Neural progenitor cell (in vitro differentiated cells): Measurements from ENCODE around the gene SLC9A3. TPM values are rescaled to one million over a fixed set of nuclear protein-coding genes. Genes with fewer than 3 reads are reported as not detected.

Source experiments
- DNase-seq: peaks from one replicate; pipeline ENCODE4 v3.0.0-alpha.2; 2016; ENCODE audit warnings: low spot score
- H2AFZ ChIP-seq: fragments of 200-600 bp; sonication (generic); replicated peaks from 2 replicates; pipeline ENCODE4 v1.6.1; 2016; ENCODE audit warnings: antibody characterized with exemption
- H3F3A ChIP-seq: fragments of 200-600 bp; sonication (generic); 2 replicates; pipeline ENCODE4 v1.6.1; 2016; ENCODE audit warnings: antibody characterized with exemption, low read depth
- H3K27ac ChIP-seq: fragments of 200-600 bp; sonication (generic); 2 replicates; pipeline ENCODE4 v1.5.1; 2016; ENCODE audit warnings: mild to moderate bottlenecking
- H3K27me3 ChIP-seq: fragments of 200-600 bp; sonication (generic); 2 replicates; pipeline ENCODE4 v1.6.1; 2016; ENCODE audit warnings: mild to moderate bottlenecking, moderate library complexity
- H3K36me3 ChIP-seq: fragments of 200-600 bp; sonication (generic); 2 replicates; pipeline ENCODE4 v1.5.1; 2016
- H3K4me1 ChIP-seq: fragments of 200-600 bp; sonication (generic); 2 replicates; pipeline ENCODE4 v1.6.1; 2016; ENCODE audit warnings: mixed run types
- H3K4me2 ChIP-seq: fragments of 200-600 bp; sonication (generic); 2 replicates; pipeline ENCODE4 v1.6.1; 2016
- H3K4me3 ChIP-seq: fragments of 200-600 bp; sonication (generic); 2 replicates; pipeline ENCODE4 v1.5.1; 2016
- H3K79me2 ChIP-seq: fragments of 200-600 bp; sonication (generic); 2 replicates; pipeline ENCODE4 v1.6.1; 2016; ENCODE audit warnings: low read depth
- H3K9ac ChIP-seq: fragments of 200-600 bp; sonication (generic); 2 replicates; pipeline ENCODE4 v1.6.1; 2016
- H3K9me3 ChIP-seq: fragments of 200-600 bp; sonication (generic); 2 replicates; pipeline ENCODE4 v1.5.1; 2016; ENCODE audit warnings: low read depth
- H4K20me1 ChIP-seq: fragments of 200-600 bp; sonication (generic); 2 replicates; pipeline ENCODE4 v1.6.1; 2016; ENCODE audit warnings: low read depth
- H3K27ac Mint-ChIP-seq: 3 replicates; pipeline ENCODE4 v1.8.0; 2021; ENCODE audit warnings: mixed read lengths
- H3K27me3 Mint-ChIP-seq: 2 replicates; pipeline ENCODE4 v1.8.0; 2022; ENCODE audit warnings: low read depth, mild to moderate bottlenecking, inconsistent platforms, moderate library complexity, mixed read lengths; ENCODE audit not compliant: insufficient read depth
- H3K36me3 Mint-ChIP-seq: 3 replicates; pipeline ENCODE4 v1.8.0; 2021; ENCODE audit warnings: mixed read lengths
- H3K4me1 Mint-ChIP-seq: 3 replicates; pipeline ENCODE4 v1.8.0; 2021; ENCODE audit warnings: mixed read lengths
- H3K4me3 Mint-ChIP-seq: 3 replicates; pipeline ENCODE4 v1.8.0; 2021; ENCODE audit warnings: mild to moderate bottlenecking, moderate library complexity, mixed read lengths
- H3K9me3 Mint-ChIP-seq: 3 replicates; pipeline ENCODE4 v1.8.0; 2020; ENCODE audit warnings: mixed read lengths
- EZH2 ChIP-seq: fragments of 200-600 bp; sonication (generic); IDR thresholded peaks from 2 replicates; pipeline ENCODE4 v1.6.1; 2017; ENCODE audit warnings: antibody characterized with exemption, mild to moderate bottlenecking, moderate library complexity
- EZH2phosphoT487 ChIP-seq: fragments of 200-600 bp; sonication (generic); IDR thresholded peaks from 2 replicates; pipeline ENCODE4 v1.6.1; 2017; ENCODE audit warnings: antibody characterized with exemption
- total RNA-seq: library from RNA; depleted of rRNA; stranded (reverse); fragments of >200 nt; gene quantifications from 2 replicates; pipeline ENCODE4 v1.2.3, GENCODE V29; 2015; ENCODE audit warnings: low replicate concordance
- TF ChIP-seq, protein P1 (sequence below): fragments of 200-600 bp; sonication (generic); IDR thresholded peaks from 2 replicates; pipeline ENCODE4 v1.5.1; 2017; ENCODE audit warnings: antibody characterized with exemption, mild to moderate bottlenecking

Gene SLC9A3
- total RNA-seq, 1 donor from 2014 or later: 1.4 TPM

DNA sequence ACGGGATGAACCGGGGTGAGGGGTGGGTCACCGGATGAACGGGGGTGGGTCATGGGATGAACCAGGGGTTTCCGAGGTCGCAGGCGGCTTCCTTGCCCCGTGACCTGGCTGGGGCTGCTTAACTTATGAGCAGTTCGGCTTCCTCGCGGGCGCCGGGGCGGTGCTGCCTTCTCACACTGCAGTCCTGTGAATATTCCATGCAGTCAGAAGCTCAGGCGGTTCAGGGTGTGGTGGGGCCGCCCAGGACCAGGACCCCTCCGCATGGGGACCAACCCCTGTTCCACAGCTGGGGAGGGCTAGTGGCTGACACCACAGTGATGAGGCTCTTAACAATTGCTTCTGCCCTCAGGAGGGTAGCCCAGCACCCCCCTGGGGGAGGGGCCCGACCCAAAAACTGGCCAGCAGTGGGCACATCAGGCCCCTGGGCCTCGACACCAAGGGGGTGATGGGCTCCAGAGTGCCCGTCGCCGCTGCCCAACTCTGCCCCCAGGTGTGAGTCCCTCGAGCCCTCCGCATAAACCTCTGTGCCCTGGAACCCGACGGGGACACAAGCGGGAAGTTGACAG is 30.9 kb upstream of the SLC9A3 start:
- H4K20me1 ChIP-seq: no peaks in the 10 kb centered on the region
- Mint-ChIP-seq H3K4me1 (no peaks in the 10 kb centered on the region), H3K4me3 (no peak overlapping the region), H3K36me3 (no peaks in the 10 kb centered on the region), H3K9me3 (peaks cover 18% of the 10 kb centered on the region), H3K27me3 (peaks cover 18% of the 10 kb centered on the region), H3K27ac (no peak overlapping the region)
- DNase-seq: no peak
- H2AFZ ChIP-seq: no peak overlapping the region
- no peaks in the 10 kb centered on the region for H3K36me3 ChIP-seq
- no peaks in the 10 kb centered on the region for H3K79me2 ChIP-seq
- H3K27me3 ChIP-seq: peaks cover 37% of the 10 kb centered on the region
- H3K9me3 ChIP-seq: no peaks in the 10 kb centered on the region
- H3K4me1 ChIP-seq: no peaks in the 10 kb centered on the region
- H3K4me3 ChIP-seq: no peak overlapping the region
- TF ChIP-seq, protein P1, sequence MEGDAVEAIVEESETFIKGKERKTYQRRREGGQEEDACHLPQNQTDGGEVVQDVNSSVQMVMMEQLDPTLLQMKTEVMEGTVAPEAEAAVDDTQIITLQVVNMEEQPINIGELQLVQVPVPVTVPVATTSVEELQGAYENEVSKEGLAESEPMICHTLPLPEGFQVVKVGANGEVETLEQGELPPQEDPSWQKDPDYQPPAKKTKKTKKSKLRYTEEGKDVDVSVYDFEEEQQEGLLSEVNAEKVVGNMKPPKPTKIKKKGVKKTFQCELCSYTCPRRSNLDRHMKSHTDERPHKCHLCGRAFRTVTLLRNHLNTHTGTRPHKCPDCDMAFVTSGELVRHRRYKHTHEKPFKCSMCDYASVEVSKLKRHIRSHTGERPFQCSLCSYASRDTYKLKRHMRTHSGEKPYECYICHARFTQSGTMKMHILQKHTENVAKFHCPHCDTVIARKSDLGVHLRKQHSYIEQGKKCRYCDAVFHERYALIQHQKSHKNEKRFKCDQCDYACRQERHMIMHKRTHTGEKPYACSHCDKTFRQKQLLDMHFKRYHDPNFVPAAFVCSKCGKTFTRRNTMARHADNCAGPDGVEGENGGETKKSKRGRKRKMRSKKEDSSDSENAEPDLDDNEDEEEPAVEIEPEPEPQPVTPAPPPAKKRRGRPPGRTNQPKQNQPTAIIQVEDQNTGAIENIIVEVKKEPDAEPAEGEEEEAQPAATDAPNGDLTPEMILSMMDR: no peak
- TF ChIP-seq EZH2phosphoT487: no peak
- no peak for TF ChIP-seq EZH2
- H3K9ac ChIP-seq: no peak overlapping the region
- no peak overlapping the region for H3K27ac ChIP-seq
- H3K4me2 ChIP-seq: no peak overlapping the region
- peaks cover 6% of the 10 kb centered on the region for H3F3A ChIP-seq

DNA sequence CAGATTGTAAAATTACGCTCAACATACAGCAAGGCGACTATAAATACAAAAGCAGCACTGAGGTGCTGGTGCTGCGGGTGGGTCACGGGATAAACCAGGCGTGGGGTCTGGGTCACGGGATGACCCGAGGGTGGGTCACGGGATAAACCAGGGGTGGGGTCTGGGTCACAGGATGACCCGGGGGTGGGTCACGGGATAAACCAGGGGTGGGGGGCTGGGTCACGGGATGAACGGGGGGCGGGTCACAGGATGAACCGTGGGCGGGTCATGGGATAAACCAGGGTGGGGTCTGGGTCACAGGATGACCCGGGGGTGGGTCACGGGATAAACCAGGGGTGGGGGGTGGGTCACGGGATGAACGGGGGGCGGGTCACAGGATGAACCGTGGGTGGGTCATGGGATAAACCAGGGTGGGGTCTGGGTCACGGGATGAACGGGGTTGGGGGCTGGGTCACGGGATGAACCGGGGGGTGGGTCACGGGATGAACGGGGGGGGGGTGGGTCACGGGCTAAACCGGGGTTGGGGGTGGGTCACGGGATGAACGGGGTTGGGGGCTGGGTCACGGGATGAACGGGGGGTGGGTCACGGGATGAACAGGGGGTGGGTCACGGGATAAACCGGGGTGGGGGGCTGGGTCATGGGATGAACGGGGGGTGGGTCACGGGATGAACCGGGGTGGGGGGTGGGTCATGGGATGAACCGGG is 30.2 kb upstream of the SLC9A3 start:
- no peak for DNase-seq
- peaks cover 6% of the 10 kb centered on the region for H3F3A ChIP-seq
- H3K4me3 Mint-ChIP-seq: no peak overlapping the region

DNA sequence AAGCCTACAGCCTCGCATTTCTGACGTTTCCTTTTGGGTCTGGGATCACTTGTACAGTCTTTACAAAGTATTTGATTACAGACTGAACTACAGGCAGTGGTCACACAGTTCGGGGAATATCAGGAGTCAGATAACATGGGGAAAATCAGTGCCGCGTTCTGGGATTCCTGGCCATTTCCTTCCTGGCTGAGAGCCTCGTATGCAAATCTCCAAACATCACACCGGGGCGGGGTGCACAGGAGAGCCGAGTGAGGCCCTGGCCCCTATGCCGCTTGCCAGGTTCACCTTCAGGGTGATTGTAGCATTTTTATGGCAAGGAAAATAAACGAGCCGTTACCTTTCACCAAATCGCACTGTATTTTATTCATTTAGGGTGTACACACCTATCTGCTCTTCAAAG is 29.6 kb upstream of the SLC9A3 start:
- Histone ChIP-seq H3K9me3 (no peaks in the 10 kb centered on the region), H4K20me1 (no peaks in the 10 kb centered on the region), H3K79me2 (no peaks in the 10 kb centered on the region), H3K27me3 (peaks cover 42% of the 10 kb centered on the region), H3K4me3 (no peak overlapping the region), H3K4me2 (no peak overlapping the region), H3K36me3 (no peaks in the 10 kb centered on the region), H3K9ac (no peak overlapping the region), H3F3A (peaks cover 6% of the 10 kb centered on the region), H3K4me1 (no peaks in the 10 kb centered on the region), H2AFZ (no peak overlapping the region), H3K27ac (no peak overlapping the region)
- TF ChIP-seq EZH2 (no peak), EZH2phosphoT487 (no peak)
- TF ChIP-seq, protein P1: no peak
- no peaks in the 10 kb centered on the region for H3K4me1 Mint-ChIP-seq
- no peaks in the 10 kb centered on the region for H3K36me3 Mint-ChIP-seq
- no peak overlapping the region for H3K4me3 Mint-ChIP-seq
- peaks cover 14% of the 10 kb centered on the region for H3K27me3 Mint-ChIP-seq
- no peak for DNase-seq
- peaks cover 20% of the 10 kb centered on the region for H3K9me3 Mint-ChIP-seq
- no peak overlapping the region for H3K27ac Mint-ChIP-seq

More for the DNA sequence above, 30.2 kb upstream of the SLC9A3 start:
- H3K9me3 Mint-ChIP-seq: peaks cover 21% of the 10 kb centered on the region
- no peaks in the 10 kb centered on the region for H3K4me1 Mint-ChIP-seq
- Histone ChIP-seq H3K4me3 (no peak overlapping the region), H3K9ac (no peak overlapping the region), H2AFZ (no peak overlapping the region), H3K27me3 (peaks cover 42% of the 10 kb centered on the region), H3K9me3 (no peaks in the 10 kb centered on the region), H3K27ac (no peak overlapping the region), H4K20me1 (no peaks in the 10 kb centered on the region), H3K4me2 (no peak overlapping the region), H3K36me3 (no peaks in the 10 kb centered on the region), H3K79me2 (no peaks in the 10 kb centered on the region), H3K4me1 (no peaks in the 10 kb centered on the region)
- TF ChIP-seq EZH2: no peak
- no peak for TF ChIP-seq EZH2phosphoT487
- TF ChIP-seq, protein P1: no peak
- H3K27me3 Mint-ChIP-seq: peaks cover 19% of the 10 kb centered on the region
- no peaks in the 10 kb centered on the region for H3K36me3 Mint-ChIP-seq
- no peak overlapping the region for H3K27ac Mint-ChIP-seq
